Cardiac muscle cell (in vitro differentiated cells and primary cell): ENCODE measurements around the gene ABCA6. TPM values are rescaled to one million over a fixed set of nuclear protein-coding genes. Genes with fewer than 3 reads are reported as not detected.

Experiments used
- DNase-seq, 2 donors: peaks; one replicate each; pipeline versions ENCODE4 v3.0.0 to v3.0.0-alpha.2; 2010 to 2017; ENCODE audit warnings: low read depth in 1 of 2, low spot score in 1 of 2
- H3K27ac ChIP-seq: fragments of 200-600 bp; sonication (generic); 2 replicates; pipeline ENCODE4 v1.5.1; 2016
- H3K27me3 ChIP-seq: fragments of 200-600 bp; sonication (generic); 2 replicates; pipeline ENCODE4 v1.6.0; 2016; ENCODE audit warnings: control low read depth
- H3K36me3 ChIP-seq: fragments of 200-600 bp; sonication (generic); 2 replicates; pipeline ENCODE4 v1.5.1; 2016; ENCODE audit warnings: control low read depth
- H3K4me1 ChIP-seq: fragments of 200-600 bp; sonication (generic); 2 replicates; pipeline ENCODE4 v1.8.1; 2017; ENCODE audit warnings: low read depth, mild to moderate bottlenecking, mixed run types
- H3K4me3 ChIP-seq: fragments of 200-600 bp; sonication (generic); 2 replicates; pipeline ENCODE4 v1.5.1; 2016; ENCODE audit warnings: mild to moderate bottlenecking
- H3K9me3 ChIP-seq: fragments of 200-600 bp; sonication (generic); 2 replicates; pipeline ENCODE4 v1.5.1; 2017; ENCODE audit warnings: low read depth, mild to moderate bottlenecking, control low read depth
- CTCF ChIP-seq: IDR thresholded peaks from 2 replicates; pipeline ENCODE4 v1.5.1; 2012; ENCODE audit warnings: low read depth, mild to moderate bottlenecking, low read length
- polyA plus RNA-seq: library from polyadenylated mRNA; unstranded; fragments of >200 nt; fragmentation: Nextera tagmentation; extraction: Ambion mirVana; gene quantifications from 2 replicates; pipeline ENCODE4 v1.2.1, GENCODE V29; 2016
- total RNA-seq: library from RNA; depleted of rRNA; stranded (reverse); fragments of >200 nt; gene quantifications from 2 replicates; pipeline ENCODE4 v1.2.3, GENCODE V29; 2016

Gene ABCA6
- total and polyA plus RNA-seq, 2 experiments from 2014 or later, result not detected

DNA sequence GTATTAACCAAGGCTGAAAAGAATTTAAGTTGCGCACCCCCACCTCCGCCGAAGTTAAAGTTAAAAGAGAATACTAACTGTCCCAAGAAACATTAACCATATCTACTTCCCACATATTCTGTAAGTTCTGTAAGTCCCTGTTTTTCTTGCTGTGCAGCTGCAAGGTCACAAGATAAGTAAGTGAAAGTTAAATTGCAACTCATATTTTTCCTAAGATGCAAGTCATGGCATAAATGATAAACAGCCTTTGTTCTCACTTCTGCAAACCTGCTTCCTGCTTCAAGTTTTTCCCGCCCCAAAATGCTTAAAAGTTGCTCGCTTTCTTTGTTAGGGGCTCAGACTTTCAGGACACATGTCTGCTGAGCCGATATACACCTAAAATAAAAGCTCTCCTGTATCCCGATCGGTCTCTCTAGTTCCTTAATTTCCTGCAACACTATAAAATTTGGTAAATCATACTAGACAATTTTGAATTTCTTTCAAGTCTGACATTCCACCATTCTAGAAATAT, 48.4 kb downstream of the ABCA6 start:
- no peak for TF ChIP-seq CTCF
- DNase-seq, result peak in 1 of 2 donors; percentile 70
- Histone ChIP-seq H3K36me3 (no peaks in the 10 kb centered on the region), H3K27ac (no peak overlapping the region), H3K4me3 (no peak overlapping the region), H3K9me3 (no peaks in the 10 kb centered on the region), H3K27me3 (no peaks in the 10 kb centered on the region), H3K4me1 (no peaks in the 10 kb centered on the region)

- no peaks in the 10 kb centered on the region for H3K27me3 ChIP-seq
- H3K9me3 ChIP-seq, result no peaks in the 10 kb centered on the region
- TF ChIP-seq CTCF, result no peak
- H3K27ac ChIP-seq, result no peak overlapping the region
- no peak overlapping the region for H3K4me3 ChIP-seq
- DNase-seq, result no peak
- H3K36me3 ChIP-seq, result no peaks in the 10 kb centered on the region
- H3K4me1 ChIP-seq, result no peaks in the 10 kb centered on the region
These were observed 51.3 kb downstream of the ABCA6 start for GRCh38 chr17:69090365-69090764.

DNA sequence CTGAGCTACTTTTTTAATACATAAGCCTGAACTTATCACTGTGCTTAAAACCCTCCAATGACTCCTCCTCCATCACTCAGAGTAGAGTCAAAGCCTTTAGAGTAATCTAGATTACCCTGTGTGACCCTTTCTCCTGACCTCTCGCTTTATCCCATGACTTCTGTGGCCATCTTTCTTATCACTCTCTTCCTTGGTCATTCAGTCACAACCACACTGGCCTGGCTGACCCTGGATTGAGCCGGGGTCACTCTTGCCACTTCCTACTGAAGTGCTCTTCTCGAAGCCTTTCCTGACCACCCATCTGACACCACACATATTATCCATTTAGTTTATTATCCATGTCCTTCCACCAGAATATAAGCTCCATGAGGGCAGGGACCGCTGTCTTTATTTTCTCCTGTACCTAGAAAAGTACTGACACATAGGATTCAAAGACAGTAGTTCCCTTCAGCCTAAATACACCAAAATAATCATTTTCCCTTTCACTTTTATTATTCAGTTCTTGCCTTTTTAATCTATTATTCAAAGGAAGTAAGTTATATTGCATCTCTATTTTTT, 53.0 kb downstream of the ABCA6 start:
- H3K9me3 ChIP-seq, result no peaks in the 10 kb centered on the region
- H3K36me3 ChIP-seq, result no peaks in the 10 kb centered on the region
- no peaks in the 10 kb centered on the region for H3K4me1 ChIP-seq
- TF ChIP-seq CTCF, result no peak
- no peak overlapping the region for H3K4me3 ChIP-seq
- DNase-seq, result no peak
- H3K27me3 ChIP-seq, result no peaks in the 10 kb centered on the region
- no peak overlapping the region for H3K27ac ChIP-seq

DNA sequence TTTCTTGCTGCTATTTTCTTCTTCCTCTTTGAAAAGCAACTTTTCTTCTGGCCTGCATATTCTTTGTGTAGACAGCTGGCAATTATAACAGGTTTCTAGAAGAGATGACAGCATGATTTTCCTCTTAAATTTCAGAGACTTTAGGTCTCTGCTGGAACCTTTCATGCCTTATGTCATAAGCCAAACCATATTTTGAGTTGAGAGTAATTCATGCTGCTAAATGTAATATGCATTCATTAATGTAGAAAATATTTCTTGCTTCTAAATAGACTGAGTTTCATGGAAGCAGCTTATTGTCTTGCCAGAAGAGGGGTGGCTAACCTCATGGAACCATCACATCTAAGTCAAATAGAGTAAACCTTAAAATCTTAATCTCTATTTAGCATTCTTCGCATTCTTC, 55.1 kb downstream of the ABCA6 start:
- no peak for DNase-seq
- Histone ChIP-seq H3K4me3 (no peak overlapping the region), H3K27me3 (no peaks in the 10 kb centered on the region), H3K27ac (no peak overlapping the region), H3K9me3 (no peaks in the 10 kb centered on the region), H3K4me1 (no peaks in the 10 kb centered on the region), H3K36me3 (no peaks in the 10 kb centered on the region)
- no peak for TF ChIP-seq CTCF

DNA sequence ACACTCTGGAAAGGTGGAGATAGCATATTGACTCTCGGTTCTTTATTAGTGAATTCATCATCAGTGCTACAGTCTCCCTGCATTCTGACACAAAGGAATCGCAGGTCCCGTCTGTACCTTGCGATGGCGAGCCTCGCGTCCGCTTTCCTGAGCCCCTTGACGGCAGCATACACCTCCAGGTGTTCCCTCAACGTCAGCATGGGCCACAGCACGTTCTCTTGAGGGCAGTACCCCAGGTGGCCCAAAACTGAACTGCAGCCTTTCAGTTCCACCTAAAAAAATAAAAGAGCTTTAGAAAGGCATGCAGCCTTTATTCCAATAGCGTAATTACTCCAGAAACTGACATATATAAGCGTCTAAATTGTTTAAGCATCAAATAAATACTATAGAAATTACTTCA, 56.8 kb downstream of the ABCA6 start:
- peak; percentile 38 for TF ChIP-seq CTCF
- DNase-seq, result peak in 1 of 2 donors; percentile 27
- Histone ChIP-seq H3K36me3 (no peaks in the 10 kb centered on the region), H3K4me1 (no peaks in the 10 kb centered on the region), H3K9me3 (no peaks in the 10 kb centered on the region), H3K4me3 (no peak overlapping the region), H3K27me3 (no peaks in the 10 kb centered on the region), H3K27ac (no peak overlapping the region)
